Kidney epithelial cell (primary cell): Measurements from ENCODE around the gene NKX2-3. TPM values are rescaled to one million over a fixed set of nuclear protein-coding genes. Genes with fewer than 3 reads are reported as not detected.

Source experiments
- DNase-seq: peaks from one replicate; pipeline ENCODE4 v3.0.0-alpha.2; 2010; ENCODE audit warnings: low read depth
- H3K27me3 ChIP-seq: 2 replicates; pipeline ENCODE4 v1.6.0; 2011; ENCODE audit warnings: low read length; ENCODE audit not compliant: control insufficient read depth, insufficient read depth
- H3K36me3 ChIP-seq: 2 replicates; pipeline ENCODE4 v1.5.1; 2011; ENCODE audit warnings: low read length; ENCODE audit not compliant: control insufficient read depth, insufficient read depth
- H3K4me3 ChIP-seq: 2 replicates; pipeline ENCODE4 v1.5.1; 2011; ENCODE audit warnings: low read depth, mild to moderate bottlenecking, control low read depth, low read length
- total RNA-seq: library from RNA; depleted of rRNA; stranded (reverse); fragments of >200 nt; gene quantifications from 2 replicates; pipeline ENCODE4 v1.2.3, GENCODE V29; 2015
- TF ChIP-seq, protein P1 (sequence below): IDR thresholded peaks from 2 replicates; pipeline ENCODE4 v1.5.1; 2011; ENCODE audit warnings: mild to moderate bottlenecking, moderate library complexity, low read length, control low read depth, inconsistent platforms; ENCODE audit not compliant: insufficient read depth, poor library complexity, severe bottlenecking

NKX2-3 gene
- not detected in 2 replicates for total RNA-seq

DNA sequence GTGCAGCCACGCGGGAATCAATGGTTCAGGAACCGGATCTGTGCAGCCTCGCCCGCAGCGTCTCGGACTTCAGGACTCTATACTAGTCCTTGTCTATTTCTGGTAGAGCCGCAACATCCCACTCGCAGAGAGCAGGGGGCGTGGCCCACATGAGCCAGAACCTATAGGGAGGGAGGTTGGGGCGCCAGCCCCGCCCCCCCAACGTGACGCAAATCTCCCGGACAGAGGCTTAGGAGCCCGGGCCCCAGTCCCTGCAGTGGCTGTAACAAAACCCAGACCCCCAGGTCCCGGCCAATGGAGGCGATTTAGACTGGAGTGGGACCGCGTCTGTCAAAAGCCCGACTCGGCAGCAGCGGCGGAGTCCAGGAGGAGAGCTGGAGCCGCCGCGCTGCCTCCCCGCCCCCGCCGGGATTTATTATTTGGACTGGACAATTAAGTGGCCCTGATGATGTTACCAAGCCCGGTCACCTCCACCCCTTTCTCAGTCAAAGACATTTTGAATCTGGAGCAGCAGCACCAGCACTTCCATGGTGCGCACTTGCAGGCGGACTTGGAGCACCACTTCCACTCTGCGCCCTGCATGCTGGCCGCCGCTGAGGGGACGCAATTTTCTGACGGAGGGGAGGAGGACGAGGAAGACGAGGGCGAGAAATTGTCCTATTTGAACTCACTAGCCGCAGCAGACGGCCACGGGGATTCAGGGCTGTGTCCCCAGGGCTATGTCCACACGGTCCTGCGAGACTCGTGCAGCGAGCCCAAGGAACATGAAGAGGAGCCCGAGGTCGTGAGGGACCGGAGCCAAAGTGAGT, at the start of gene NKX2-3:
Gene NKX2-3, plus strand, starts transcription at position 256 of the 809 bp plus-strand sequence. Its CDS starts 190 bp downstream, at position 446.
- Histone ChIP-seq H3K36me3 (no peaks in the 10 kb centered on the region), H3K27me3 (peaks cover 93% of the 10 kb centered on the region), H3K4me3 (no peak within 1 kb of the TSS)
- TF ChIP-seq, protein P1, sequence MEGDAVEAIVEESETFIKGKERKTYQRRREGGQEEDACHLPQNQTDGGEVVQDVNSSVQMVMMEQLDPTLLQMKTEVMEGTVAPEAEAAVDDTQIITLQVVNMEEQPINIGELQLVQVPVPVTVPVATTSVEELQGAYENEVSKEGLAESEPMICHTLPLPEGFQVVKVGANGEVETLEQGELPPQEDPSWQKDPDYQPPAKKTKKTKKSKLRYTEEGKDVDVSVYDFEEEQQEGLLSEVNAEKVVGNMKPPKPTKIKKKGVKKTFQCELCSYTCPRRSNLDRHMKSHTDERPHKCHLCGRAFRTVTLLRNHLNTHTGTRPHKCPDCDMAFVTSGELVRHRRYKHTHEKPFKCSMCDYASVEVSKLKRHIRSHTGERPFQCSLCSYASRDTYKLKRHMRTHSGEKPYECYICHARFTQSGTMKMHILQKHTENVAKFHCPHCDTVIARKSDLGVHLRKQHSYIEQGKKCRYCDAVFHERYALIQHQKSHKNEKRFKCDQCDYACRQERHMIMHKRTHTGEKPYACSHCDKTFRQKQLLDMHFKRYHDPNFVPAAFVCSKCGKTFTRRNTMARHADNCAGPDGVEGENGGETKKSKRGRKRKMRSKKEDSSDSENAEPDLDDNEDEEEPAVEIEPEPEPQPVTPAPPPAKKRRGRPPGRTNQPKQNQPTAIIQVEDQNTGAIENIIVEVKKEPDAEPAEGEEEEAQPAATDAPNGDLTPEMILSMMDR = no peak
- no peak for DNase-seq

DNA sequence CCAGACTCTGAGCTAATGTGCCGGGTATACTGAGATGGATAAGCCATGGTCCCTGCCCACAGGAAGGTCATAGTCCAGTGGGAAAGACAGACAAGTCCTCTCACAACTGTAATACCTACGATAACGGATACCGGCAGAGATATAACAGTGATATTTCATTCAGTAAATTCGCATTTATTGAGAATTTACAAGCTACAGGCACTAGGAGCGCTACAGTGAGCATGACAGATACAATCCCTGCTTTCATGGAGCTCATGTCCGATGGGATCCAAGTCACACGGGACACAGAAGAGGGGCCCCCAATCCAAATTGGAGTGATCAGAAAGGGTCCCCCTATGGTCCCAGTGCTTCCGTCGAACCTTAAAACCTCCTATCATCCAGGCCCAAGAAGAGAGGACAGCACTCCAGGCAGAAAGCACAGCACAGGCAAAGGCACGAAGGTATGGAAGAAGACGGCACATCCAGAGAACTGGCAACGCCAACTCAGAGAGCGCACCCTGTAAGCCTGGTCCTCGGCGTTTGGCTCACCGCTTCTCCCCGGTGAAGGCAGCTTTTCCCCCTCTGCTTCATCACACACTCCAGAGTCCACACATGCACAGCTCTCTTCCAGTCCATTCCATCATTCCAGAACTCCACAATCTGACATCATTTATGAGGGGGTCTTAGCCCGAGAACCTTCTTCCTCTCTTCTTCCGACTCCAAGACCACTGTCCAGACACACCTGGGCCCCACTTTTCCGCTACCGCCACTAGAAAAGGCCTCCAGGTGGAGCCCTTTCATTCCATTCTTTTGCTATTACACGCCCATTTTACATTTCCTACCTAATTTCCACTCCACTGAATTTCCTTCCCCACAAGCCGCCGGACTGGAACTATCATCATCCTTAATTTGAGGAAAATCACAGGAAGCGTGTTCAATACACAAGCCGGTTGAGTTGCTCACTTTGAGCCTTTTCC, 47.8 kb upstream of the NKX2-3 start:
- Histone ChIP-seq H3K4me3 (no peak overlapping the region), H3K27me3 (no peaks in the 10 kb centered on the region), H3K36me3 (no peaks in the 10 kb centered on the region)
- no peak for DNase-seq
- TF ChIP-seq, protein P1 = peak; percentile 17

DNA sequence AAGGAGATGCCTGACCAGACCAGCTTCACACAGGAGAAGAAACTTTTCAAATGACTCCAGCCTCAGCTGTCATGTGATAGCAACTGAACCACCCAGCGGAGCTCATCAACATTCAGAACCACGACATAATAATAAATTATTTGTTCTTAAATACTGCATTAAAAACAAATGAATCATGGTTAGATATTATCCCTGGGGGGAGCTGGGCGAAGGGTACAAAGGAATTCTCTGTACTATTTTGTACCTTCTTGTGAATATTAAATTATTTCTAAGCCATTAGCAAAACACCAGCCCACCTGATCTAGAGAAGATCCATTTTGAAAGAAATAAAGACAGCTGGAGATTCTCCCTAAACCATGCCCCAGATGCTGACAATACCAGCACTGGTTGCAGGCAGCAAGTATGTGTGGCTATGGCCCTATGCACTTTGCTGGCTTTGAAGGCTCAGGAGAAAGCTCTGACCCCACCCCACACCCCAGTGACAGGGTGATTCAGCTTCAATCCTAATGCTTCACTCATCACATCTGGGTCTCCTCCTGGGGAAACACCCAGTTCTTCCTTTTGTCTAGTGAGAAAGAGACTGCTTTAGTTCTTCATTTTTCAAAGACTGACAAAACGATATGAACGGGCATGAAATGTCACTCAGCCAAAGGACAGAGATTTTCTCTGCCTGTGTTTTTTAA, 45.5 kb upstream of the NKX2-3 start:
- H3K36me3 ChIP-seq = no peaks in the 10 kb centered on the region
- DNase-seq = no peak
- TF ChIP-seq, protein P1 = no peak
- no peaks in the 10 kb centered on the region for H3K27me3 ChIP-seq
- no peak overlapping the region for H3K4me3 ChIP-seq

DNA sequence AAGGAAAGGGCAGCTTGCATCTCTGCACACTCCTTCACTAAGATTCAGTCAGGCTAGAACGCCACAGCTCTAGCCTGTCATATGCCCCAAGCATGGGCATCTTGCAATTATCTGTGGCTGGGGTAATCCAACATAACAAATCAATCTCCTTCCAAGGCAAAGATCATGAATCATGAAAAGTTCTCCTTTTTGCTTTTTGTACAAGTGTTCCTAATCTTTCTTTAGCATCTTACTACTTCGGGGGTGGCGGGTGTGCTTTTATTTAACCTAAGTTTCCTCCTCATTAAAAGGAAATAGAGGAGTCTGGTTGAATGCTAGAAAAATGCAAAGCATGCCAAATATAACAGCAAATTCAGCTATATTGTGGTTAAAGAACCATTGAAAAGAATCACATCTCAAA, 43.5 kb upstream of the NKX2-3 start:
- no peaks in the 10 kb centered on the region for H3K27me3 ChIP-seq
- H3K36me3 ChIP-seq = no peaks in the 10 kb centered on the region
- DNase-seq = no peak
- TF ChIP-seq, protein P1 = no peak
- no peak overlapping the region for H3K4me3 ChIP-seq

DNA sequence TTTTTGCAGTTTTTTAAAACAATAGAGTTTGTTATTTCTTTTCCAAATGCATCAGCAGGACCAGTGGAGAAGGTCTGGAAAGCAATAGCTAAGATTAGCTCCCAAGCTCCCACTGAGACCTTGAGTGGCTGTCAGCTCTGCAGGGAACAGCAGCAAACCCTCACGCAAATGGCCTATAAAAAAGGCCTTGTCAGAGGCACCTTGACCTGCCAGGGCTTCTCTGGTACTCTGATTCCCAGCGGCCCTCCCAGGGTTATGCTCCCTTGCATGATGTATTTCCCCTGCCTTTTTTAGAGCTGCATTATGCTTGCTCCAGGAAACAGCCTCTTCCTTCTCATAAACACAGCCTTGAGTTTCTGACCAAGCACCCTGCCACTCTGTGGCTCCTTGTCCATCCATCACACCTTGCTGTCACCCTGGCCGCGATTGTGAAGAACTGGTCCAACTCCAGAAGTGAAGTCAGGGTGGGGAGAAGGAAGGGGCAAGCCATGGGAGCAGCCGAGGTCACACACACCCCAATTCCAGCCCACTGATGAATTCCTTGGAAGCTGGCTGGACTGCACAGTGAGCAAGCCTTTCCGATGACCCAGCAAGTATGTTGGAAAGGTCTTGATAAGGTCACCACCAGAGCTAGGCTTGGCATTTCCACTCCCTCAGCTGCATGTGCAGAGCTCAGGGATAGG, 35.3 kb upstream of the NKX2-3 start:
- TF ChIP-seq, protein P1 = no peak
- no peak for DNase-seq
- Histone ChIP-seq H3K4me3 (no peak overlapping the region), H3K36me3 (no peaks in the 10 kb centered on the region), H3K27me3 (no peaks in the 10 kb centered on the region)
